ENCODE results near the gene FRMD5. TPM values are rescaled to one million over a fixed set of nuclear protein-coding genes. Genes with fewer than 3 reads are reported as not detected.
A peak's percentile ranks its signal among the peaks of the same experiment; 100 is the strongest.

FRMD5 gene
- total RNA-seq, 2 experiments from 2014 or later, result 0.12 to 0.21 TPM

- peaks cover 11% of the 10 kb centered on the region for H3K4me1 Mint-ChIP-seq
- H3K9me3 Mint-ChIP-seq (ENCODE audit: low read depth), result no peaks in the 10 kb centered on the region
- peaks cover 26% of the 10 kb centered on the region for H3K27me3 Mint-ChIP-seq
- DNase-seq, result no peak
- H3K27ac Mint-ChIP-seq, result no peak overlapping the region
- no peak overlapping the region for H3K4me3 Mint-ChIP-seq
- H3K36me3 Mint-ChIP-seq, result no peaks in the 10 kb centered on the region
- CTCF ChIA-PET, result no interaction called here
- no peak for ATAC-seq
Measured at GRCh38 chr15:43955140-43955539, 239.9 kb downstream of the FRMD5 start.

- no peak overlapping the region for H3K4me3 Mint-ChIP-seq
- H3K27me3 Mint-ChIP-seq, result peaks cover 22% of the 10 kb centered on the region
- CTCF ChIA-PET, result no interaction called here
- no peaks in the 10 kb centered on the region for H3K9me3 Mint-ChIP-seq (ENCODE audit: low read depth)
- H3K27ac Mint-ChIP-seq, result no peak overlapping the region
- peaks cover 17% of the 10 kb centered on the region for H3K4me1 Mint-ChIP-seq
- ATAC-seq (peak; percentile 33), DNase-seq (no peak)
- H3K36me3 Mint-ChIP-seq, result no peaks in the 10 kb centered on the region
Measured at GRCh38 chr15:43954181-43954621, 240.9 kb downstream of the FRMD5 start.

- H3K4me1 Mint-ChIP-seq, result peaks cover 25% of the 10 kb centered on the region
- ATAC-seq, result no peak
- H3K9me3 Mint-ChIP-seq (ENCODE audit: low read depth), result no peaks in the 10 kb centered on the region
- H3K4me3 Mint-ChIP-seq, result no peak overlapping the region
- peaks cover 18% of the 10 kb centered on the region for H3K27me3 Mint-ChIP-seq
- no peak overlapping the region for H3K27ac Mint-ChIP-seq
- no peaks in the 10 kb centered on the region for H3K36me3 Mint-ChIP-seq
- no peak for DNase-seq
- CTCF ChIA-PET, result no interaction called here
Measured at GRCh38 chr15:43953402-43953801, 241.7 kb downstream of the FRMD5 start.

- CTCF ChIA-PET, result interaction anchor here (0.6 kb wide), 1 partner anchor 493 kb away, joined by 4 read pairs; no protein-coding TSS in a partner anchor
- Mint-ChIP-seq H3K36me3 (no peaks in the 10 kb centered on the region), H3K27me3 (peaks cover 6% of the 10 kb centered on the region), H3K4me1 (peaks cover 28% of the 10 kb centered on the region), H3K9me3 (ENCODE audit: low read depth) (no peaks in the 10 kb centered on the region), H3K4me3 (no peak overlapping the region), H3K27ac (no peak overlapping the region)
- no peak for DNase-seq
- no peak for ATAC-seq
Measured at GRCh38 chr15:43950531-43950930, 244.5 kb downstream of the FRMD5 start.

- CTCF ChIA-PET, result interaction anchor here (0.9 kb wide), 1 partner anchor 45 kb away, joined by 3 read pairs; no protein-coding TSS in a partner anchor
- Mint-ChIP-seq H3K27ac (peak overlapping the region; percentile 28), H3K9me3 (ENCODE audit: low read depth) (no peaks in the 10 kb centered on the region), H3K27me3 (peaks cover 6% of the 10 kb centered on the region), H3K36me3 (no peaks in the 10 kb centered on the region), H3K4me1 (peaks cover 22% of the 10 kb centered on the region), H3K4me3 (no peak overlapping the region)
- DNase-seq, result peak; percentile 42
- peak; percentile 53 for ATAC-seq
Measured at GRCh38 chr15:43948691-43949325, 246.3 kb downstream of the FRMD5 start.

- ATAC-seq (no peak), DNase-seq (no peak)
- Mint-ChIP-seq H3K4me1 (peaks cover 4% of the 10 kb centered on the region), H3K27ac (no peak overlapping the region), H3K27me3 (peaks cover 19% of the 10 kb centered on the region), H3K4me3 (no peak overlapping the region), H3K9me3 (ENCODE audit: low read depth) (no peaks in the 10 kb centered on the region), H3K36me3 (no peaks in the 10 kb centered on the region)
- CTCF ChIA-PET, result no interaction called here
Measured at GRCh38 chr15:43943511-43943910, 251.6 kb downstream of the FRMD5 start.

GRCh38 chr15:43942194-43942593, 252.9 kb downstream of the FRMD5 start:
- peaks cover 23% of the 10 kb centered on the region for H3K27me3 Mint-ChIP-seq
- ATAC-seq, result no peak
- H3K9me3 Mint-ChIP-seq (ENCODE audit: low read depth), result no peaks in the 10 kb centered on the region
- no peak for DNase-seq
- CTCF ChIA-PET, result no interaction called here
- no peak overlapping the region for H3K27ac Mint-ChIP-seq
- H3K4me3 Mint-ChIP-seq, result no peak overlapping the region
- H3K36me3 Mint-ChIP-seq, result no peaks in the 10 kb centered on the region
- no peaks in the 10 kb centered on the region for H3K4me1 Mint-ChIP-seq

GRCh38 chr15:43941555-43941954, 253.5 kb downstream of the FRMD5 start:
- Mint-ChIP-seq H3K4me1 (no peaks in the 10 kb centered on the region), H3K36me3 (no peaks in the 10 kb centered on the region), H3K27ac (no peak overlapping the region), H3K27me3 (peaks cover 29% of the 10 kb centered on the region), H3K4me3 (no peak overlapping the region), H3K9me3 (ENCODE audit: low read depth) (no peaks in the 10 kb centered on the region)
- ATAC-seq (no peak), DNase-seq (no peak)
- CTCF ChIA-PET, result no interaction called here

- CTCF ChIA-PET, result no interaction called here
- no peaks in the 10 kb centered on the region for H3K36me3 Mint-ChIP-seq
- no peak for ATAC-seq
- DNase-seq, result no peak
- H3K27ac Mint-ChIP-seq, result no peak overlapping the region
- H3K4me1 Mint-ChIP-seq, result no peaks in the 10 kb centered on the region
- H3K27me3 Mint-ChIP-seq, result peaks cover 31% of the 10 kb centered on the region
- H3K9me3 Mint-ChIP-seq (ENCODE audit: low read depth), result no peaks in the 10 kb centered on the region
- no peak overlapping the region for H3K4me3 Mint-ChIP-seq
Measured at GRCh38 chr15:43941071-43941470, 254.0 kb downstream of the FRMD5 start.

GRCh38 chr15:43939070-43939469, 256.0 kb downstream of the FRMD5 start:
- Mint-ChIP-seq H3K36me3 (no peaks in the 10 kb centered on the region), H3K9me3 (ENCODE audit: low read depth) (no peaks in the 10 kb centered on the region), H3K4me1 (no peaks in the 10 kb centered on the region), H3K4me3 (no peak overlapping the region), H3K27ac (no peak overlapping the region), H3K27me3 (peaks cover 38% of the 10 kb centered on the region)
- CTCF ChIA-PET, result interaction anchor here (1.3 kb wide), 1 partner anchor 127 kb away, joined by 3 read pairs; no protein-coding TSS in a partner anchor
- ATAC-seq, result no peak
- no peak for DNase-seq

- peaks cover 43% of the 10 kb centered on the region for H3K27me3 Mint-ChIP-seq
- CTCF ChIA-PET, result interaction anchor here (0.6 kb wide), 1 partner anchor 171 kb away, joined by 3 read pairs; no protein-coding TSS in a partner anchor
Measured at GRCh38 chr15:43934480-43934879, 260.6 kb downstream of the FRMD5 start.

GRCh38 chr15:43932907-43933306, 262.2 kb downstream of the FRMD5 start:
- ATAC-seq, result no peak
- H3K36me3 Mint-ChIP-seq, result no peaks in the 10 kb centered on the region
- no peak overlapping the region for H3K27ac Mint-ChIP-seq
- CTCF ChIA-PET, result interaction anchor here (1.2 kb wide), 1 partner anchor 29 kb away, joined by 3 read pairs; no protein-coding TSS in a partner anchor
- DNase-seq, result no peak
- H3K4me3 Mint-ChIP-seq, result no peak overlapping the region
- no peaks in the 10 kb centered on the region for H3K9me3 Mint-ChIP-seq (ENCODE audit: low read depth)
- H3K27me3 Mint-ChIP-seq, result peaks cover 52% of the 10 kb centered on the region
- H3K4me1 Mint-ChIP-seq, result no peaks in the 10 kb centered on the region

More at GRCh38 chr15:43934480-43934879, 260.6 kb downstream of the FRMD5 start:
- Mint-ChIP-seq H3K9me3 (ENCODE audit: low read depth) (no peaks in the 10 kb centered on the region), H3K27ac (no peak overlapping the region), H3K4me1 (no peaks in the 10 kb centered on the region), H3K4me3 (no peak overlapping the region), H3K36me3 (no peaks in the 10 kb centered on the region)
- no peak for ATAC-seq
- DNase-seq, result no peak

- no peaks in the 10 kb centered on the region for H3K9me3 Mint-ChIP-seq (ENCODE audit: low read depth)
- H3K27ac Mint-ChIP-seq, result no peak overlapping the region
- no peak overlapping the region for H3K4me3 Mint-ChIP-seq
- H3K4me1 Mint-ChIP-seq, result no peaks in the 10 kb centered on the region
- ATAC-seq, result no peak
- peaks cover 57% of the 10 kb centered on the region for H3K27me3 Mint-ChIP-seq
- CTCF ChIA-PET, result interaction anchor here (1.2 kb wide), 1 partner anchor 28 kb away, joined by 3 read pairs; no protein-coding TSS in a partner anchor
- no peaks in the 10 kb centered on the region for H3K36me3 Mint-ChIP-seq
- no peak for DNase-seq
Measured at GRCh38 chr15:43931790-43932435, 263.2 kb downstream of the FRMD5 start.

- H3K9me3 Mint-ChIP-seq (ENCODE audit: low read depth), result no peaks in the 10 kb centered on the region
- peaks cover 4% of the 10 kb centered on the region for H3K4me1 Mint-ChIP-seq
- no peaks in the 10 kb centered on the region for H3K36me3 Mint-ChIP-seq
- no peak overlapping the region for H3K27ac Mint-ChIP-seq
- peaks cover 52% of the 10 kb centered on the region for H3K27me3 Mint-ChIP-seq
- CTCF ChIA-PET, result no interaction called here
- DNase-seq (no peak), ATAC-seq (no peak)
- no peak overlapping the region for H3K4me3 Mint-ChIP-seq
Measured at GRCh38 chr15:43931119-43931518, 264.0 kb downstream of the FRMD5 start.
